GM10248 (cell line): Measurements from ENCODE around the gene MCTP2.
A peak's percentile ranks its signal among the peaks of the same experiment; 100 is the strongest.

ENCODE experiments used
- CTCF ChIA-PET: fragments of 300-600 bp; sonication (Branson Sonifier 250); formaldehyde crosslinking; extraction: SDS; loops from one replicate; lab custom pipeline; 2021; ENCODE audit warnings: antibody characterized with exemption; lab: Yijun Ruan, JAX
- POLR2A ChIA-PET: fragments of 350-650 bp; sonication (Branson Sonifier 250); formaldehyde crosslinking; extraction: SDS; loops from one replicate; lab custom pipeline; 2020; ENCODE audit warnings: antibody characterized with exemption; lab: Yijun Ruan, JAX
- DNase-seq: peaks from one replicate; pipeline ENCODE4 v3.0.0; 2012; ENCODE audit errors: extremely low spot score
- CTCF ChIP-seq: IDR thresholded peaks from 2 replicates; pipeline ENCODE4 v1.5.1; 2012; ENCODE audit warnings: mild to moderate bottlenecking, low read depth; ENCODE audit errors: extremely low read depth, missing control alignments, control extremely low read depth

MCTP2 gene

GRCh38 chr15:94266789-94267188 lies 35.4 kb downstream of the MCTP2 start:
- DNase-seq = no peak
- TF ChIP-seq CTCF = no peak
- CTCF ChIA-PET = no interaction called here
- POLR2A ChIA-PET = no interaction called here

- DNase-seq = no peak
- ChIA-PET POLR2A (no interaction called here), CTCF (interaction anchor here (1.1 to 1.6 kb wide), 2 partner anchors 12 to 18 kb away, joined by 5 to 6 read pairs; no protein-coding TSS in a partner anchor)
- TF ChIP-seq CTCF = no peak
Measured at GRCh38 chr15:94269954-94270353, 38.6 kb downstream of the MCTP2 start.

- no peak for TF ChIP-seq CTCF
- ChIA-PET CTCF (interaction anchor here (1.1 kb wide), 1 partner anchor 11 kb away, joined by 6 read pairs; no protein-coding TSS in a partner anchor), POLR2A (no interaction called here)
- no peak for DNase-seq
Measured at GRCh38 chr15:94270570-94270969, 39.2 kb downstream of the MCTP2 start.

GRCh38 chr15:94272251-94272898 lies 41.0 kb downstream of the MCTP2 start:
- CTCF ChIA-PET = no interaction called here
- no peak for TF ChIP-seq CTCF
- DNase-seq = peak; percentile 22
- POLR2A ChIA-PET = no interaction called here

GRCh38 chr15:94273826-94274225 lies 42.5 kb downstream of the MCTP2 start:
- DNase-seq = no peak
- ChIA-PET POLR2A (no interaction called here), CTCF (no interaction called here)
- TF ChIP-seq CTCF = no peak

GRCh38 chr15:94274745-94275144 lies 43.4 kb downstream of the MCTP2 start:
- ChIA-PET CTCF (no interaction called here), POLR2A (no interaction called here)
- no peak for DNase-seq
- TF ChIP-seq CTCF = no peak
